NT2/D1 (cell line): ENCODE results near the gene CACNA1E.

ENCODE experiments used
- YY1 ChIP-seq: IDR thresholded peaks from 2 replicates; pipeline ENCODE4 v1.6.1; 2011; ENCODE audit not compliant: insufficient read length, insufficient read depth
- ZNF274 ChIP-seq: IDR thresholded peaks from 2 replicates; pipeline ENCODE4 v1.6.1; 2011; ENCODE audit warnings: mild to moderate bottlenecking, low read depth, low read length

DNA sequence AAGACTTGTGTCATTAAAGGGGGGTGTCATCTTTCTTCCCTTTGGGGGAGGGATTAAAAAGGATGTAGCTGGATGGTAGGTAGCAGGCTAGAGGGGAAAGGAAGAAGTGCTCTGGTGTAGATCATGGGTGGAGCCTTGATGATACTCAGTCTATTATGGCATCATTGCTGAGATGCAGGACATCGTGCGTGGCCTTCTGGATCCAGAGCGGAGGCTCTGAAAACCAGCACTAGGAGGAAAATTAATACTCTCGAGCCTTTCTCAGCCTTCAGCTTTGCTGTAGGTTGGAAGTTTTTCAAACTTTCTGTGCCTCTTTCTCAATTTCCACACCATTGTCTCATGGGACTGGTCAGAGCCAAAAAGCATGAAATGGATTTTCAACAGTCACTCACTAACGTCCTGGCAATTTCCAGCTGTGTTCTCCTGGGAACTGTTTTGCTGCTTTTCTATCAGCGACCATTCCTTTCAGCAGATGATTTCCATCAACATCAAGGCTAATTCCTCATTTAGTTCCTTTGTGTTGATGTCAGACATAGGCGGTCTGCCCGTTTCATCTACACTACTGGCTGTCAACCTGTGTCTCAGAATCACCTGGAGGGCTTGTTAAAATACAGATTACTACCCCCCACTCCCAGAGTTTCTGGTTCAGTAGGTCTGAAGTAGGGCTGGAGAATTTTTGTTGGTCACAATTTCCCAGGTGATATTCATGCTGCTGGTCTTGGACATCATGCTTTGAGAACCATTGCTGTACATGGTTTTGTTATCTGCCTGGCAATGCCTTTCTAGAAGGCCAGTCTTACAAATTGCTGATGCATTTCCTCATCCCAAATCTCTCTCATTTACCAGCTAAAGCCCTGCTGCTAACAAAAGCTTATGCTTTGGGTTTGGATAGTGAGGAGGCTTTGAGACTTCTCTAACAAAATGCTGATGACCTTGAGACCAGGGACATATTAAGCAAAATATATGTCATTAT, 7.7 kb downstream of the CACNA1E start:
- TF ChIP-seq ZNF274 (no peak), YY1 (no peak)
